ENCODE measurements around the gene KCNS3. TPM values are rescaled to one million over a fixed set of nuclear protein-coding genes. Genes with fewer than 3 reads are reported as not detected.

KCNS3 gene
- total RNA-seq (ENCODE audit: unreplicated experiment), result 5.5 TPM
- long read RNA-seq, transcript KCNS3-201 (3 exons, 2,333 nt), result major isoform, 5 of 5 reads
- long read RNA-seq, partial matches to known transcripts, result 0 of 5 reads
- long read RNA-seq, other reads (novel, unspliced or antisense), result 0 of 5 reads

- peak; percentile 59 for DNase-seq
- Mint-ChIP-seq H3K4me3 (ENCODE audit: unreplicated experiment) (peak within 1 kb of the TSS; percentile 91), H3K4me1 (ENCODE audit: low read depth, unreplicated experiment) (peaks cover 6% of the 10 kb centered on the region), H3K36me3 (ENCODE audit: unreplicated experiment) (no peaks in the 10 kb centered on the region), H3K27ac (ENCODE audit: unreplicated experiment) (peak within 1 kb of the TSS; percentile 75), H3K27me3 (ENCODE audit: unreplicated experiment) (peaks cover 16% of the 10 kb centered on the region), H3K9me3 (ENCODE audit: unreplicated experiment) (peaks cover 4% of the 10 kb centered on the region)
- TF ChIP-seq, protein P1, sequence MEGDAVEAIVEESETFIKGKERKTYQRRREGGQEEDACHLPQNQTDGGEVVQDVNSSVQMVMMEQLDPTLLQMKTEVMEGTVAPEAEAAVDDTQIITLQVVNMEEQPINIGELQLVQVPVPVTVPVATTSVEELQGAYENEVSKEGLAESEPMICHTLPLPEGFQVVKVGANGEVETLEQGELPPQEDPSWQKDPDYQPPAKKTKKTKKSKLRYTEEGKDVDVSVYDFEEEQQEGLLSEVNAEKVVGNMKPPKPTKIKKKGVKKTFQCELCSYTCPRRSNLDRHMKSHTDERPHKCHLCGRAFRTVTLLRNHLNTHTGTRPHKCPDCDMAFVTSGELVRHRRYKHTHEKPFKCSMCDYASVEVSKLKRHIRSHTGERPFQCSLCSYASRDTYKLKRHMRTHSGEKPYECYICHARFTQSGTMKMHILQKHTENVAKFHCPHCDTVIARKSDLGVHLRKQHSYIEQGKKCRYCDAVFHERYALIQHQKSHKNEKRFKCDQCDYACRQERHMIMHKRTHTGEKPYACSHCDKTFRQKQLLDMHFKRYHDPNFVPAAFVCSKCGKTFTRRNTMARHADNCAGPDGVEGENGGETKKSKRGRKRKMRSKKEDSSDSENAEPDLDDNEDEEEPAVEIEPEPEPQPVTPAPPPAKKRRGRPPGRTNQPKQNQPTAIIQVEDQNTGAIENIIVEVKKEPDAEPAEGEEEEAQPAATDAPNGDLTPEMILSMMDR (IDR thresholded peaks at IDR 0.05; ENCODE audit: partially characterized antibody, unreplicated experiment), result no peak
These were observed at the start of gene KCNS3 for GRCh38 chr2:17878281-17879136. Gene KCNS3 (plus strand): TSS chr2:17878667. CDS start chr2:17931009, 52,342 bp downstream.

DNA sequence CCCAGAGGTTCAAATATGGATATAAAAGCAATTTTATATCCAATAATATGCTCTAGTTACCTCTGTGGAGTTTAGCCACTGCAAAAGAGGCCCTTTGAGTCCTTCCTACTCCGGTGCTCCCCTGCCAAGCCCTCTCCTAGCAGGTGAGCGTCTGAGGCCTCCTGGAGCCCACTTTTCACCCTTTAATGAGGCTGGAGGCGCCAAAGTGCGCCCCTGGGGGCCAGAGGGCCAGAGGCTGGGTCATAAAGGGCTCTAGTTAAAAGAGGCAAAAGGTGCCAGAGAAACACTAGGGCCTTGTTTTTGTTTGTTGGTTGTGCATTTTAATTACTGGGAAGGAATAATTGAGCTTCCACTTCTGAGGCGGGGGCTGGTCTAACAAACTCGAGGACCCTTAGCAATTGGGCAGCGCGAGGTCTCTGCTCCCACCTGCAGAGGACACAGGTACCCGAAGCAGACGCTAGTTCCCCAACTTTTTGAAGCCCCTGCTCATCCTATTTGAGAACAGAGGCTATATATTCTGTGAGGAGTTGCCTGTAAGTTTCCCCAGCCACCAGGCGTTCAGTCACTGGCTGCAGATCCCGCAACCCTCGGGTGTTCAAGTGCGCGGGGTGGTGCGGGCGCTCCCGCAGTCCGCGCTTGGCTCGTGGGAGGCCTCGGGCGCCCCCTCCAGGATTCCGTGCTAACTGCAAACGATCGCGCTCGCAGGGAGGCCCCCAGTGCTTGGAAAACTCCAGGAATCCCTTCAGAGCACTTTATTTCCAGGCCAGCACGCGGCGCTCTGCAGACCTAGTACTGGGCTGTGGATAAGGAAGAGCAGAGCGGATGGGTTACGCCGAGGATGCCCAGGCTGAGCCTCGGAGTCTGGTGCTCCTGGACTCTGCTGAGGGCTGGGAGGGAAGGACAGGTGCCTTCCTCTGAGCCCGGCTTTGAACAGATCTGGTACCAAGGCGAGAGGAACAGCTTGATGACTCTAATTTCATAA, 48.1 kb upstream of the KCNS3 start:
- H3K27me3 Mint-ChIP-seq (ENCODE audit: unreplicated experiment), result peaks cover 1% of the 10 kb centered on the region
- H3K27ac Mint-ChIP-seq (ENCODE audit: unreplicated experiment), result no peak overlapping the region
- H3K9me3 Mint-ChIP-seq (ENCODE audit: unreplicated experiment), result no peaks in the 10 kb centered on the region
- TF ChIP-seq, protein P1 (IDR thresholded peaks at IDR 0.05; ENCODE audit: partially characterized antibody, unreplicated experiment), result peak; percentile 91
- peak; percentile 94 for DNase-seq
- H3K36me3 Mint-ChIP-seq (ENCODE audit: unreplicated experiment), result no peaks in the 10 kb centered on the region
- peak overlapping the region; percentile 46 for H3K4me3 Mint-ChIP-seq (ENCODE audit: unreplicated experiment)
- H3K4me1 Mint-ChIP-seq (ENCODE audit: low read depth, unreplicated experiment), result peaks cover 7% of the 10 kb centered on the region

- Mint-ChIP-seq H3K4me1 (ENCODE audit: low read depth, unreplicated experiment) (peaks cover 7% of the 10 kb centered on the region), H3K36me3 (ENCODE audit: unreplicated experiment) (no peaks in the 10 kb centered on the region), H3K9me3 (ENCODE audit: unreplicated experiment) (no peaks in the 10 kb centered on the region), H3K27me3 (ENCODE audit: unreplicated experiment) (no peaks in the 10 kb centered on the region), H3K4me3 (ENCODE audit: unreplicated experiment) (no peak overlapping the region), H3K27ac (ENCODE audit: unreplicated experiment) (no peak overlapping the region)
- TF ChIP-seq, protein P1 (IDR thresholded peaks at IDR 0.05; ENCODE audit: partially characterized antibody, unreplicated experiment), result no peak
- DNase-seq, result no peak
These were observed 43.0 kb upstream of the KCNS3 start for GRCh38 chr2:17835516-17835915.

- no peaks in the 10 kb centered on the region for H3K4me1 Mint-ChIP-seq (ENCODE audit: low read depth, unreplicated experiment)
- no peak overlapping the region for H3K4me3 Mint-ChIP-seq (ENCODE audit: unreplicated experiment)
- no peaks in the 10 kb centered on the region for H3K9me3 Mint-ChIP-seq (ENCODE audit: unreplicated experiment)
- no peaks in the 10 kb centered on the region for H3K27me3 Mint-ChIP-seq (ENCODE audit: unreplicated experiment)
- H3K36me3 Mint-ChIP-seq (ENCODE audit: unreplicated experiment), result no peaks in the 10 kb centered on the region
- no peak overlapping the region for H3K27ac Mint-ChIP-seq (ENCODE audit: unreplicated experiment)
- no peak for DNase-seq
- TF ChIP-seq, protein P1 (IDR thresholded peaks at IDR 0.05; ENCODE audit: partially characterized antibody, unreplicated experiment), result no peak
These were observed 38.5 kb upstream of the KCNS3 start for GRCh38 chr2:17839959-17840358.
